ENCODE measurements around the gene KIRREL3. TPM values are rescaled to one million over a fixed set of nuclear protein-coding genes. Genes with fewer than 3 reads are reported as not detected.

The KIRREL3 gene
- total RNA-seq, 4 donors from 2014 or later: 0.82 to 15.7 (median 1.4) TPM; not detected in 1

- no peaks in the 10 kb centered on the region for H3K9me3 ChIP-seq
- intact Hi-C loops (cut with DNase I; ENCODE audit: low total_unique reads): no loop called here
- no peaks in the 10 kb centered on the region for H3K4me1 ChIP-seq
- H3K27me3 ChIP-seq: peaks cover 5% of the 10 kb centered on the region
- no peak overlapping the region for H3K27ac ChIP-seq
- DNase-seq: no peak
- no peak for TF ChIP-seq CTCF (IDR thresholded peaks at IDR 0.05)
- no peak for TF ChIP-seq EP300 (IDR thresholded peaks at IDR 0.05; ENCODE audit: low read depth)
- TF ChIP-seq POLR2AphosphoS5 (IDR thresholded peaks at IDR 0.05): no peak
- no peak for TF ChIP-seq POLR2A (IDR thresholded peaks at IDR 0.05)
- H3K36me3 ChIP-seq: no peaks in the 10 kb centered on the region
- WGBS, 2 donors (ENCODE audit: low coverage in 1 of 2): 92 to 100% methylated on average over 3 to 5 of the region's 5 CpGs
- in situ Hi-C loops (cut with MboI; ENCODE audit: low pct_ligation_motif_present in 1 of 4, low pct_unique_long_range_greater_than_20kb in 1 of 4, low sequenced_read_pairs in 3 of 4): no loop called here
- no peak overlapping the region for H3K4me3 ChIP-seq
Observed at GRCh38 chr11:126515501-126515900, 485.1 kb downstream of the KIRREL3 start.

GRCh38 chr11:126514061-126514693, 486.4 kb downstream of the KIRREL3 start:
- no peak for DNase-seq
- no peaks in the 10 kb centered on the region for H3K4me1 ChIP-seq
- TF ChIP-seq POLR2AphosphoS5 (IDR thresholded peaks at IDR 0.05) (no peak), EP300 (IDR thresholded peaks at IDR 0.05; ENCODE audit: low read depth) (no peak), POLR2A (IDR thresholded peaks at IDR 0.05) (no peak), CTCF (IDR thresholded peaks at IDR 0.05) (no peak)
- WGBS, 2 donors (ENCODE audit: low coverage in 1 of 2): 46 to 56% methylated on average over 7 to 10 of the region's 10 CpGs
- in situ Hi-C loops (cut with MboI; ENCODE audit: low pct_ligation_motif_present in 1 of 4, low pct_unique_long_range_greater_than_20kb in 1 of 4, low sequenced_read_pairs in 3 of 4) (no loop called here), intact Hi-C loops (cut with DNase I; ENCODE audit: low total_unique reads) (no loop called here)
- no peak overlapping the region for H3K27ac ChIP-seq
- no peak overlapping the region for H3K4me3 ChIP-seq
- H3K9me3 ChIP-seq: no peaks in the 10 kb centered on the region
- peaks cover 5% of the 10 kb centered on the region for H3K27me3 ChIP-seq
- H3K36me3 ChIP-seq: no peaks in the 10 kb centered on the region

- H3K4me1 ChIP-seq: no peaks in the 10 kb centered on the region
- no peak for DNase-seq
- H3K9me3 ChIP-seq: no peaks in the 10 kb centered on the region
- no peaks in the 10 kb centered on the region for H3K36me3 ChIP-seq
- intact Hi-C loops (cut with DNase I; ENCODE audit: low total_unique reads) (no loop called here), in situ Hi-C loops (cut with MboI; ENCODE audit: low pct_ligation_motif_present in 1 of 4, low pct_unique_long_range_greater_than_20kb in 1 of 4, low sequenced_read_pairs in 3 of 4) (no loop called here)
- WGBS, 2 donors (ENCODE audit: low coverage in 1 of 2): 72% methylated on average over 11 of the region's 11 CpGs; no CpG with 5 or more reads in 1 of the 2 donors
- H3K27me3 ChIP-seq: peaks cover 5% of the 10 kb centered on the region
- no peak for TF ChIP-seq EP300 (IDR thresholded peaks at IDR 0.05; ENCODE audit: low read depth)
- no peak for TF ChIP-seq POLR2AphosphoS5 (IDR thresholded peaks at IDR 0.05)
- TF ChIP-seq POLR2A (IDR thresholded peaks at IDR 0.05): no peak
- no peak for TF ChIP-seq CTCF (IDR thresholded peaks at IDR 0.05)
- H3K27ac ChIP-seq: no peak overlapping the region
- no peak overlapping the region for H3K4me3 ChIP-seq
Observed at GRCh38 chr11:126512741-126513715, 487.5 kb downstream of the KIRREL3 start.

- intact Hi-C loops (cut with DNase I; ENCODE audit: low total_unique reads): no loop called here
- in situ Hi-C loops (cut with MboI; ENCODE audit: low pct_ligation_motif_present in 1 of 4, low pct_unique_long_range_greater_than_20kb in 1 of 4, low sequenced_read_pairs in 3 of 4): no loop called here
- Histone ChIP-seq H3K27ac (no peak overlapping the region), H3K9me3 (no peaks in the 10 kb centered on the region), H3K27me3 (peaks cover 5% of the 10 kb centered on the region), H3K4me3 (no peak overlapping the region), H3K4me1 (no peaks in the 10 kb centered on the region), H3K36me3 (no peaks in the 10 kb centered on the region)
- TF ChIP-seq POLR2A (IDR thresholded peaks at IDR 0.05) (no peak), EP300 (IDR thresholded peaks at IDR 0.05; ENCODE audit: low read depth) (no peak), POLR2AphosphoS5 (IDR thresholded peaks at IDR 0.05) (no peak), CTCF (IDR thresholded peaks at IDR 0.05) (no peak)
- no peak for DNase-seq
- WGBS, 2 donors (ENCODE audit: low coverage in 1 of 2): 80 to 88% methylated on average over 1 to 8 of the region's 8 CpGs
Observed at GRCh38 chr11:126512251-126512650, 488.3 kb downstream of the KIRREL3 start.
